Upper lobe of left lung (tissue), 6 donors: ENCODE measurements around the gene SGIP1. TPM values are rescaled to one million over a fixed set of nuclear protein-coding genes. Genes with fewer than 3 reads are reported as not detected.
"Not testable (repeated sequence)": the region's sequence is repeated elsewhere in the genome, so short reads cannot be mapped to it uniquely, and the experiment has no call there.

ENCODE experiments used
- ATAC-seq, 2 donors: fragments of 200-7000 bp; cut with Tn5 transposase; one replicate each; pipeline ENCODE4 v1.9.1; 2022; ENCODE audit warnings: mild to moderate bottlenecking in 2 of 2, moderate library complexity in 2 of 2; ENCODE audit not compliant: low FRiP score in 2 of 2
- DNase-seq, 2 donors: peaks; one replicate each; pipeline ENCODE4 v3.0.0-alpha.2; 2019 to 2020
- H3K27ac ChIP-seq, 4 donors: fragments of 200-600 bp; sonication (generic); one replicate each; pipeline ENCODE4 v1.5.1; 2016 to 2019
- H3K27me3 ChIP-seq, 4 donors: fragments of 200-600 bp; sonication (generic); one replicate each; pipeline ENCODE4 v1.5.1; 2017 to 2019
- H3K36me3 ChIP-seq, 4 donors: fragments of 200-600 bp; sonication (generic); one replicate each; pipeline ENCODE4 v1.5.1; 2016 to 2019
- H3K4me1 ChIP-seq, 4 donors: fragments of 200-600 bp; sonication (generic); one replicate each; pipeline ENCODE4 v1.5.1; 2018 to 2019
- H3K4me3 ChIP-seq, 4 donors: fragments of 200-600 bp; sonication (generic); one replicate each; pipeline ENCODE4 v1.5.1; 2017 to 2019; ENCODE audit warnings: mild to moderate bottlenecking in 2 of 4, moderate library complexity in 1 of 4
- H3K9me3 ChIP-seq, 4 donors: fragments of 200-600 bp; sonication (generic); one replicate each; pipeline ENCODE4 v1.5.1; 2018 to 2019
- CTCF ChIP-seq, 6 experiments: fragments of 450-650 bp in 4 of 6; fragments of 200-600 bp in 2 of 6; sonication (generic) in 2 of 6; IDR thresholded peaks; one replicate each; pipeline ENCODE4 v1.5.1; 2016 to 2019; ENCODE audit warnings: antibody characterized with exemption in 6 of 6
- EP300 ChIP-seq, 4 donors: sonication (generic); formaldehyde crosslinking; IDR thresholded peaks; one replicate each; pipeline ENCODE4 v1.5.1; 2017; ENCODE audit warnings: antibody characterized with exemption in 4 of 4, control low read depth in 2 of 4
- POLR2A ChIP-seq, 4 donors: fragments of 450-650 bp; IDR thresholded peaks; one replicate each; pipeline ENCODE4 v1.5.1; 2016 to 2017; ENCODE audit warnings: antibody characterized with exemption in 4 of 4, mild to moderate bottlenecking in 2 of 4
- POLR2AphosphoS5 ChIP-seq, 2 donors: sonication (generic); formaldehyde crosslinking; IDR thresholded peaks; one replicate each; pipeline ENCODE4 v1.5.1; 2017; ENCODE audit warnings: antibody characterized with exemption in 2 of 2
- WGBS, 2 donors: methylation state at CpG; one replicate each; pipeline ENCODE4 v1.1.5; 2017 to 2018; 5-methylcytosine and 5-hydroxymethylcytosine counted together
- total RNA-seq, 6 donors: library from RNA; depleted of rRNA in 4 of 6; stranded (reverse); fragments of >200 nt in 4 of 6; gene quantifications; one replicate each; pipeline versions ENCODE4 v1.1.0 to v1.2.1, GENCODE V29; 2016 to 2021
- donor health status: DM: no; HTN: no; CAD: no; lungs with moderate emphysema.
- donor health status: DM: no; HTN: yes; CAD: no; lungs with severe emphysema.

SGIP1 gene
- total RNA-seq, 6 donors from 2014 or later, result 5.8 to 29.3 (median 10.0) TPM

GRCh38 chr1:66585002-66585401 is 51.0 kb downstream of the SGIP1 start:
- H3K4me3 ChIP-seq, result no peak overlapping the region
- no peak overlapping the region for H3K27ac ChIP-seq
- no peak for ATAC-seq
- H3K9me3 ChIP-seq, result no peaks in the 10 kb centered on the region
- H3K36me3 ChIP-seq, result no peaks in the 10 kb centered on the region
- no peak for TF ChIP-seq POLR2A (IDR thresholded peaks at IDR 0.05)
- no peak for TF ChIP-seq POLR2AphosphoS5 (IDR thresholded peaks at IDR 0.05)
- TF ChIP-seq EP300 (IDR thresholded peaks at IDR 0.05), result no peak
- no peak for TF ChIP-seq CTCF (IDR thresholded peaks at IDR 0.05)
- no peaks in the 10 kb centered on the region for H3K4me1 ChIP-seq
- no peak for DNase-seq
- no peaks in the 10 kb centered on the region for H3K27me3 ChIP-seq

- ATAC-seq (no peak), DNase-seq (no peak)
- H3K27me3 ChIP-seq, result no peaks in the 10 kb centered on the region
- no peaks in the 10 kb centered on the region for H3K4me1 ChIP-seq
- H3K9me3 ChIP-seq, result no peaks in the 10 kb centered on the region
- H3K27ac ChIP-seq, result no peak overlapping the region
- no peaks in the 10 kb centered on the region for H3K36me3 ChIP-seq
- H3K4me3 ChIP-seq, result no peak overlapping the region
- TF ChIP-seq POLR2A (IDR thresholded peaks at IDR 0.05), result no peak
- TF ChIP-seq CTCF (IDR thresholded peaks at IDR 0.05), result no peak
- no peak for TF ChIP-seq EP300 (IDR thresholded peaks at IDR 0.05)
- TF ChIP-seq POLR2AphosphoS5 (IDR thresholded peaks at IDR 0.05), result no peak
Measured at GRCh38 chr1:66589326-66589725, 55.4 kb downstream of the SGIP1 start.

DNA sequence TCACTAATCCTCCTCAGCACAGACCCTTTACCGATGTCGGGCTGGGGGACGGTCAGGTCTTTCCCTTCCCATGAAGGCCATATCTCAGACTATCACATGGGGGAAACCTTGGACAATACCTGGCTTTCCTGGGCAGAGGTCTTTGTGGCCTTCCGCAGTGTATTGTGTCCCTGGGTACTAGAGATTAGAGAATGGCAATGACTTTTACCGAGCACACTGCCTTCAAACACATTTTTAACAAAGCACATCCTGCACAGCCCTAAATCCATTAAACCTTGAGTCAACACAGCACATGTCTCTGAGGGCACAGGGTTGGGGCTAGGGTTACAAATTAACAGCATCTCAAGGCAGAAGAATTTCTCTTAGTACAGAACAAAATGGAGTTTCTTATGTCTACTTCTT is 58.2 kb downstream of the SGIP1 start:
- H3K4me3 ChIP-seq, H3K9me3 ChIP-seq, H3K4me1 ChIP-seq, H3K27me3 ChIP-seq, ATAC-seq, DNase-seq, H3K36me3 ChIP-seq, H3K27ac ChIP-seq: not testable (repeated sequence)
- 92 to 95% methylated on average over 5 of the region's 5 CpGs for WGBS, 2 donors

DNA sequence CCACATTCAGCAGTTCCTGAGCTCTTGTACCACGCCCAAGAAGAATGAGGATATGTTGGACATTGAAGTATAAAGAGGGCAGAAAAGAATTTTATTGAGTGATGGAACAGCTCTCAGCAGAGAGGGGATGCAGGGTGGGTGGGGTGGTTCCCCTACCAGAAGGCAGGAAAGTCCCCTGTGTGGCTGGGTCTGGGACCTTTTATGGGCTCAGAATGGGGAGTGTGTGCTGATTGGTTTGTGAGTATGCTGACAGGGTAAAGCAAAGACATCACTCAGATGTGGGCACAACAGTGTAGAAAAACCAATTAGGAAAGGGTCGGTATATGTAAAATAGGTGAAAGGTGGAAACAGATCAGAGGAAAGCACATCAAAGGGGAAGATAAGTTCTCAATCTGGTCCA is 62.2 kb downstream of the SGIP1 start:
- WGBS, 2 donors, result 89 to 90% methylated on average over 2 of the region's 2 CpGs
- H3K27me3 ChIP-seq, result no peaks in the 10 kb centered on the region
- ATAC-seq (no peak), DNase-seq (no peak)
- no peaks in the 10 kb centered on the region for H3K36me3 ChIP-seq
- TF ChIP-seq POLR2AphosphoS5 (IDR thresholded peaks at IDR 0.05) (no peak), EP300 (IDR thresholded peaks at IDR 0.05) (no peak), CTCF (IDR thresholded peaks at IDR 0.05) (no peak), POLR2A (IDR thresholded peaks at IDR 0.05) (no peak)
- H3K4me1 ChIP-seq, result no peaks in the 10 kb centered on the region
- H3K27ac ChIP-seq, result no peak overlapping the region
- peaks cover 0 to 4% (median 0%) of the 10 kb centered on the region in 4 donors for H3K9me3 ChIP-seq
- H3K4me3 ChIP-seq, result no peak overlapping the region

- H3K27me3 ChIP-seq, result no peaks in the 10 kb centered on the region
- peaks cover 0 to 4% (median 0%) of the 10 kb centered on the region in 4 donors for H3K9me3 ChIP-seq
- H3K36me3 ChIP-seq, result no peaks in the 10 kb centered on the region
- DNase-seq (no peak), ATAC-seq (no peak)
- H3K4me1 ChIP-seq, result no peaks in the 10 kb centered on the region
- TF ChIP-seq CTCF (IDR thresholded peaks at IDR 0.05) (no peak), POLR2A (IDR thresholded peaks at IDR 0.05) (no peak), EP300 (IDR thresholded peaks at IDR 0.05) (no peak), POLR2AphosphoS5 (IDR thresholded peaks at IDR 0.05) (no peak)
- no peak overlapping the region for H3K4me3 ChIP-seq
- no peak overlapping the region for H3K27ac ChIP-seq
- 85 to 87% methylated on average over 4 of the region's 4 CpGs for WGBS, 2 donors
Measured at GRCh38 chr1:66597500-66597899, 63.5 kb downstream of the SGIP1 start.
